Loucy (cell line): ENCODE measurements around the gene LDHAL6B.

ENCODE experiments used
- H2AFZ ChIP-seq: fragments of 200-600 bp; sonication (generic); 2 replicates; pipeline ENCODE4 v1.6.0; 2016; ENCODE audit warnings: antibody characterized with exemption, mild to moderate bottlenecking, low read length, moderate library complexity
- H3F3A ChIP-seq: fragments of 200-600 bp; 2 replicates; pipeline ENCODE4 v1.6.0; 2016; ENCODE audit warnings: antibody characterized with exemption, low read depth, mild to moderate bottlenecking
- H3K27me3 ChIP-seq: fragments of 200-600 bp; sonication (generic); 2 replicates; pipeline ENCODE4 v1.6.1; 2014; ENCODE audit warnings: low read length, mild to moderate bottlenecking; ENCODE audit not compliant: insufficient read depth, poor library complexity, severe bottlenecking
- H3K36me3 ChIP-seq: fragments of 200-600 bp; sonication (generic); 2 replicates; pipeline ENCODE4 v1.6.1; 2016; ENCODE audit warnings: low read length; ENCODE audit not compliant: insufficient read depth
- H3K4me1 ChIP-seq: fragments of 200-600 bp; sonication (generic); 2 replicates; pipeline ENCODE4 v1.5.1; 2014; ENCODE audit warnings: low read length, mild to moderate bottlenecking; ENCODE audit not compliant: insufficient read depth, poor library complexity, severe bottlenecking
- H3K4me2 ChIP-seq: fragments of 200-600 bp; sonication (generic); 2 replicates; pipeline ENCODE4 v1.6.0; 2014; ENCODE audit warnings: antibody characterized with exemption, low read length, low read depth, mild to moderate bottlenecking; ENCODE audit not compliant: poor library complexity, severe bottlenecking
- H3K4me3 ChIP-seq: fragments of 200-600 bp; sonication (generic); 2 replicates; pipeline ENCODE4 v1.5.1; 2014; ENCODE audit warnings: low read length, mild to moderate bottlenecking, mixed read lengths; ENCODE audit not compliant: poor library complexity, severe bottlenecking
- H3K79me2 ChIP-seq: fragments of 200-600 bp; sonication (generic); 2 replicates; pipeline ENCODE4 v1.6.1; 2014; ENCODE audit warnings: low read length; ENCODE audit not compliant: insufficient read depth
- H3K9ac ChIP-seq: fragments of 200-600 bp; sonication (generic); 2 replicates; pipeline ENCODE4 v1.6.0; 2014; ENCODE audit warnings: mild to moderate bottlenecking, low read depth, low read length, moderate library complexity; ENCODE audit not compliant: poor library complexity, severe bottlenecking
- H3K9me2 ChIP-seq: fragments of 200-600 bp; sonication (generic); replicated peaks from 2 replicates; pipeline ENCODE4 v1.6.1; 2016; ENCODE audit warnings: low read depth, low read length, mixed read lengths
- H3K9me3 ChIP-seq: fragments of 200-600 bp; sonication (generic); 2 replicates; pipeline ENCODE4 v1.6.1; 2014; ENCODE audit warnings: mild to moderate bottlenecking, antibody characterized with exemption, low read length, low read depth; ENCODE audit not compliant: insufficient read depth
- H4K20me1 ChIP-seq: fragments of 200-600 bp; sonication (generic); 2 replicates; pipeline ENCODE4 v1.6.0; 2014; ENCODE audit warnings: antibody characterized with exemption, low read length, mild to moderate bottlenecking; ENCODE audit not compliant: insufficient read depth, poor library complexity, severe bottlenecking
- CTCF ChIP-seq: fragments of 200-600 bp; sonication (generic); conservative IDR thresholded peaks from 2 replicates; pipeline ENCODE4 v1.5.1; 2014; ENCODE audit warnings: mild to moderate bottlenecking, antibody characterized with exemption, low read length
- EZH2phosphoT487 ChIP-seq: fragments of 200-600 bp; IDR thresholded peaks from 2 replicates; pipeline ENCODE4 v1.6.1; 2018; ENCODE audit warnings: antibody characterized with exemption, mild to moderate bottlenecking, moderate library complexity, borderline replicate concordance

LDHAL6B gene

GRCh38 chr15:59165726-59166125, 40.9 kb upstream of the LDHAL6B start:
- Histone ChIP-seq H3K4me3 (no peak overlapping the region), H3K4me2 (no peak overlapping the region), H4K20me1 (no peaks in the 10 kb centered on the region), H3K4me1 (peaks cover 31% of the 10 kb centered on the region), H3F3A (no peaks in the 10 kb centered on the region), H3K9me3 (no peaks in the 10 kb centered on the region), H3K36me3 (no peaks in the 10 kb centered on the region), H3K9ac (no peak overlapping the region), H3K9me2 (no peaks in the 10 kb centered on the region), H3K79me2 (no peaks in the 10 kb centered on the region), H2AFZ (no peak overlapping the region), H3K27me3 (no peaks in the 10 kb centered on the region)
- TF ChIP-seq CTCF (no peak), EZH2phosphoT487 (no peak)

GRCh38 chr15:59166166-59166565, 40.5 kb upstream of the LDHAL6B start:
- Histone ChIP-seq H3K79me2 (no peaks in the 10 kb centered on the region), H3K9me3 (no peaks in the 10 kb centered on the region), H3K9me2 (no peaks in the 10 kb centered on the region), H3K4me1 (peaks cover 31% of the 10 kb centered on the region), H3K27me3 (no peaks in the 10 kb centered on the region), H4K20me1 (no peaks in the 10 kb centered on the region), H3F3A (no peaks in the 10 kb centered on the region), H3K4me2 (no peak overlapping the region), H2AFZ (no peak overlapping the region), H3K36me3 (no peaks in the 10 kb centered on the region), H3K4me3 (no peak overlapping the region), H3K9ac (no peak overlapping the region)
- TF ChIP-seq CTCF = no peak
- no peak for TF ChIP-seq EZH2phosphoT487

- H3K9me2 ChIP-seq = no peaks in the 10 kb centered on the region
- H3K4me1 ChIP-seq = peaks cover 31% of the 10 kb centered on the region
- no peaks in the 10 kb centered on the region for H3F3A ChIP-seq
- no peaks in the 10 kb centered on the region for H3K9me3 ChIP-seq
- no peak overlapping the region for H3K4me2 ChIP-seq
- TF ChIP-seq EZH2phosphoT487 (no peak), CTCF (no peak)
- no peak overlapping the region for H2AFZ ChIP-seq
- H4K20me1 ChIP-seq = no peaks in the 10 kb centered on the region
- no peak overlapping the region for H3K9ac ChIP-seq
- H3K79me2 ChIP-seq = no peaks in the 10 kb centered on the region
- no peaks in the 10 kb centered on the region for H3K36me3 ChIP-seq
- no peaks in the 10 kb centered on the region for H3K27me3 ChIP-seq
- no peak overlapping the region for H3K4me3 ChIP-seq
These were observed 39.9 kb upstream of the LDHAL6B start for GRCh38 chr15:59166601-59167265.
